ENCODE results near the gene LIPE.

Gene LIPE

GRCh38 chr19:42412661-42413076 is 14.5 kb downstream of the LIPE start:
- no peak for DNase-seq

GRCh38 chr19:42412227-42412626 is 15.0 kb downstream of the LIPE start:
- DNase-seq: no peak

- no peak for DNase-seq
Measured at GRCh38 chr19:42411581-42412178, 15.5 kb downstream of the LIPE start.

- DNase-seq: no peak
Measured at GRCh38 chr19:42410371-42410770, 16.8 kb downstream of the LIPE start.

- no peak for DNase-seq
Measured at GRCh38 chr19:42409477-42409876, 17.7 kb downstream of the LIPE start.

GRCh38 chr19:42407816-42408175 is 19.4 kb downstream of the LIPE start:
- no peak for DNase-seq

GRCh38 chr19:42407085-42407815 is 19.9 kb downstream of the LIPE start:
- no peak for DNase-seq

GRCh38 chr19:42406111-42406510 is 21.1 kb downstream of the LIPE start:
- DNase-seq: no peak

GRCh38 chr19:42403586-42403985 is 23.6 kb downstream of the LIPE start:
- no peak for DNase-seq

GRCh38 chr19:42402376-42403116 is 24.6 kb downstream of the LIPE start:
- no peak for DNase-seq

GRCh38 chr19:42401365-42402303 is 25.6 kb downstream of the LIPE start:
- peak; percentile 64 for DNase-seq

GRCh38 chr19:42400404-42400803 is 26.8 kb downstream of the LIPE start:
- no peak for DNase-seq

- DNase-seq: no peak
Measured at GRCh38 chr19:42397263-42398166, 29.7 kb downstream of the LIPE start.

GRCh38 chr19:42396381-42397262 is 30.6 kb downstream of the LIPE start:
- peak; percentile 99 for DNase-seq

- DNase-seq: no peak
Measured at GRCh38 chr19:42394751-42395150, 32.4 kb downstream of the LIPE start.

GRCh38 chr19:42392165-42392564 is 35.0 kb downstream of the LIPE start:
- DNase-seq: no peak

GRCh38 chr19:42389899-42390298 is 37.3 kb downstream of the LIPE start, which contains the start of gene CNFN:
Gene CNFN (minus strand): TSS chr19:42390297. CDS start chr19:42389037, 1,260 bp downstream.
- no peak for DNase-seq

- no peak for DNase-seq
Measured at GRCh38 chr19:42388851-42389489, 38.2 kb downstream of the LIPE start.

- DNase-seq: peak; percentile 40
Measured at GRCh38 chr19:42386974-42387707, 40.0 kb downstream of the LIPE start.
